BLaER1 treated with 17β-estradiol and CSF1 and Interleukin-3, amounts not matched to agents 10 nM and 100 nM (cell line): ENCODE measurements around the gene PATE1.

Source experiments
- H3K27ac ChIP-seq, 11 experiments: shearing (Covaris generic); formaldehyde crosslinking; 2 replicates each; pipeline ENCODE4 v1.8.1; 2022
- H3K27me3 ChIP-seq, 11 experiments: shearing (Covaris generic); formaldehyde crosslinking; 2 replicates each; pipeline ENCODE4 v1.8.1; 2022
- H3K36me3 ChIP-seq, 11 experiments: shearing (Covaris generic); formaldehyde crosslinking; 2 replicates each; pipeline ENCODE4 v1.8.1; 2022
- H3K4me1 ChIP-seq, 10 experiments: shearing (Covaris generic); formaldehyde crosslinking; 2 replicates each; pipeline ENCODE4 v1.8.1; 2022
- H3K4me2 ChIP-seq, 11 experiments: shearing (Covaris generic); formaldehyde crosslinking; 2 replicates each; pipeline ENCODE4 v1.8.1; 2022
- H3K4me3 ChIP-seq, 10 experiments: shearing (Covaris generic); formaldehyde crosslinking; 2 replicates each; pipeline ENCODE4 v1.8.1; 2022
- H3K9ac ChIP-seq, 11 experiments: shearing (Covaris generic); formaldehyde crosslinking; 2 replicates each; pipeline ENCODE4 v1.8.1; 2022
- H3K9me3 ChIP-seq, 11 experiments: shearing (Covaris generic); formaldehyde crosslinking; replicated peaks in 1 of 11; 2 replicates each; pipeline ENCODE4 v1.8.1; 2022
- H4K20me1 ChIP-seq, 11 experiments: shearing (Covaris generic); formaldehyde crosslinking; 2 replicates each; pipeline ENCODE4 v1.8.1; 2022
- Cebpa-rat ChIP-seq, 11 experiments: shearing (Covaris generic); IDR thresholded peaks; 2 replicates each; pipeline ENCODE4 v1.8.1; 2022

PATE1 gene

DNA sequence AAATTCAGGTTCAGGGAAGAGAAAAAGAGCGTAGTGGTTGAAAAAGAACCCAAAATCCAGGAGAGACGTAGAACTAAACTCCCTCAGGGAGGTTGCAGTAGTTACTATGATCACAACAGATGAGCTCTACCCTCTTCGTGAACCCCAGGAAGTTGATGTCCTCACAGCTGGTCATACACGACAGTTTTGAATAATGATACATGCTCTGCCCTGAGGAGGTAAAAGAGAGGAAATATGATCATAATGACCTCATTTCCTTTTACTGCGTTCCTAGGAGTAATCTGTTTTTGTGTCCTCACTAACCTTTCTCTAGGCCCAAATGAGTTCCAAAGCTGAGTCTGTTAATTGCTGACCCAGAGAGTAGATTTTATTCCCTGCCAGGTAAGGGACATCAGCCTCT, 31.2 kb downstream of the PATE1 start:
- Histone ChIP-seq H3K27ac (no peak overlapping the region), H3K9ac (no peak overlapping the region), H3K4me1 (no peaks in the 10 kb centered on the region), H3K27me3 (no peaks in the 10 kb centered on the region), H3K36me3 (no peaks in the 10 kb centered on the region), H4K20me1 (no peaks in the 10 kb centered on the region), H3K4me3 (no peak overlapping the region), H3K9me3 (no peaks in the 10 kb centered on the region), H3K4me2 (peak overlapping the region in 1 of 11 experiments; percentile 18; a peak in 1 of 22 replicates)
- no peak for TF ChIP-seq Cebpa-rat (IDR thresholded peaks at IDR 0.05)

DNA sequence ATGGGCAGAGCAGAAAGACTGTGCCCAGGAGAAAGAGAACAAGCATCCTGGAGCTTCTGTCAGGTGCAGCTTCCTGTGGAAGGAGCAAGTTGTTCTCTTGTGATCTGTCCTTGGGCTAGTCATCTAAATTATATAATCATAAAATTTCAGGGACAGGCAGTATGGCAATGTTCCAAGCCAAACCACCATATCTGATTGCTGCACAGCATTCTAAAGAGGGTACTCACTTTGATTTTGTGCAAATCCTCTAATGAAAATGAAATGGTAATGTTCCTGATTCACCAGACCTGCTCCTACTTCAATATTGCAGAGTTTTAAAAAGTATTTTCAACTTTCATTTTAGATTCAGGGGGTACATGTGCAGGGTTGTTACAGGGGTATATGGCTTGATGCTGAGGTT, 32.6 kb downstream of the PATE1 start, which contains the start of gene PATE2:
Gene PATE2, minus strand, starts transcription at position 101 of the 400 bp plus-strand sequence. Its CDS starts 55 bp downstream, at position 46.
- H4K20me1 ChIP-seq, result no peaks in the 10 kb centered on the region
- H3K27me3 ChIP-seq, result no peaks in the 10 kb centered on the region
- H3K4me1 ChIP-seq, result no peaks in the 10 kb centered on the region
- no peak for TF ChIP-seq Cebpa-rat (IDR thresholded peaks at IDR 0.05)
- no peak within 1 kb of the TSS for H3K4me3 ChIP-seq
- no peak within 1 kb of the TSS for H3K4me2 ChIP-seq
- H3K27ac ChIP-seq, result no peak within 1 kb of the TSS
- H3K9ac ChIP-seq, result no peak within 1 kb of the TSS
- H3K36me3 ChIP-seq, result no peaks in the 10 kb centered on the region
- H3K9me3 ChIP-seq, result no peaks in the 10 kb centered on the region

DNA sequence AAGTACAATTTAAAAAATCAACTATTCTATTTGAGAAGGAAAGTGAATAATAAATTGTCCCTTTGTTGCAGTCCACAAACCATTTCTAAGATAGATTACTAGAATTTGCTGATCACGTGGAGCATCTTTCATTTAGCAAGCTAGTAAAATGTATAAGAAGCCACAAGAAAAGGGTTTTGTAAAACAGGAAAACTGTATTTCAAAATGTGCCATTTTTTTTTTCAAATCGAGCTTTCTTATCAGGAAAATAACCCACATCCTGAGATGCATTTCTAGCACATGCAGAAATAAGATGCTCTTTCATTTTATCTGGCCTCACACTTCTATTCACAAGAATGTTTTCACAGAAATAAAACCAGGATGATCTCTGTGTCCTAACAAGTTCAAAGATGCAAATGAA, 38.6 kb downstream of the PATE1 start:
- Histone ChIP-seq H3K4me2 (no peak overlapping the region), H4K20me1 (no peaks in the 10 kb centered on the region), H3K4me3 (no peak overlapping the region), H3K4me1 (0 out of 20 replicates have a peak, but pooled peaks cover 0 to 3% (median 0%) of the 10 kb centered on the region in 10 experiments), H3K27ac (no peak overlapping the region), H3K27me3 (no peaks in the 10 kb centered on the region), H3K9ac (no peak overlapping the region), H3K36me3 (no peaks in the 10 kb centered on the region), H3K9me3 (no peaks in the 10 kb centered on the region)
- no peak for TF ChIP-seq Cebpa-rat (IDR thresholded peaks at IDR 0.05)

DNA sequence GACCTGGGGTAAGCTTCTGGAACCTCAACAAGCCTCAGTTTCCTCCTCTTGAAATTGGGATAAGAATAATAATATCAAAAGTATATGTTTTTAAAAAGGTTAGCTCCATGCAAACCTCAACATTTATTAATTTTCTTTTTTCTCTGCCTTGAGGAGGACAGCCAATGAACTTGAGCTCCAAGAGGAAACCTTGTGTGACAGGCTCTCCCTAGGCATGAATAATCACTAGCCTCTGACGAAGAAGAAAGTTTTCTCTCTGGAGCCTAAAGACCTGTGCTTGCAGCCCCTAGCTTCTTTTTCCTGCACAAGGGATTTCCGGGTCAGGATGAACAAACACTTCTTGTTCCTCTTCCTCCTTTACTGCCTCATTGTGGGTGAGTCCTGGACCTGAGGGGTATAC, 41.7 kb downstream of the PATE1 start, which contains the start of gene PATE3:
Gene PATE3, plus strand, starts transcription at position 301 of the 400 bp plus-strand sequence. Its CDS starts 25 bp downstream, at position 326.
- Histone ChIP-seq H4K20me1 (no peaks in the 10 kb centered on the region), H3K4me1 (0 out of 20 replicates have a peak, but pooled peaks cover 0 to 3% (median 0%) of the 10 kb centered on the region in 10 experiments), H3K27me3 (no peaks in the 10 kb centered on the region), H3K9ac (no peak within 1 kb of the TSS), H3K9me3 (peaks cover 0 to 4% (median 0%) of the 10 kb centered on the region in 11 experiments; a peak in 3 of 22 replicates), H3K27ac (no peak within 1 kb of the TSS), H3K4me2 (no peak within 1 kb of the TSS), H3K36me3 (no peaks in the 10 kb centered on the region), H3K4me3 (no peak within 1 kb of the TSS)
- TF ChIP-seq Cebpa-rat (IDR thresholded peaks at IDR 0.05), result no peak

DNA sequence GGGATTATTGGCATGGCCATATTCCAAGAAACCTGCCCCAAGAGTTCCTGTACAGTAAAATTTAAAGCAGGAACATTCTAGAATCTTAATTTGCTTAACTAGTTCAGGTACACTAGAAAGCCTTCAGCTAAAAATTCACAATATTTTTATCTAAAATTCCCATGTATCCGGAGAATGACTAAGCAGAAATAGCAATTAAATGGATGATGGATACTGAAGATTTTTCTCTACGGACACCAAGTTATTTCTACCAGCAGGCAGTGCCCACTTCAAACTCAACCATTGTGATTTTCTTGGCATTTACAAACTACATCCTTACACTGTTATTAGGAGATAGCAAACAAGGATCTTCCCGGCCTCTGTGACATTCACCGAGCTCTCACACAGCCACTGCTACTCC, 44.7 kb downstream of the PATE1 start:
- Histone ChIP-seq H3K36me3 (no peaks in the 10 kb centered on the region), H4K20me1 (no peaks in the 10 kb centered on the region), H3K27ac (no peak overlapping the region), H3K4me1 (0 out of 20 replicates have a peak, but pooled peaks cover 0 to 3% (median 0%) of the 10 kb centered on the region in 10 experiments), H3K27me3 (no peaks in the 10 kb centered on the region), H3K4me2 (no peak overlapping the region), H3K4me3 (no peak overlapping the region), H3K9me3 (peaks cover 0 to 19% (median 8%) of the 10 kb centered on the region in 11 experiments; a peak in 11 of 22 replicates), H3K9ac (no peak overlapping the region)
- TF ChIP-seq Cebpa-rat (IDR thresholded peaks at IDR 0.05), result no peak

DNA sequence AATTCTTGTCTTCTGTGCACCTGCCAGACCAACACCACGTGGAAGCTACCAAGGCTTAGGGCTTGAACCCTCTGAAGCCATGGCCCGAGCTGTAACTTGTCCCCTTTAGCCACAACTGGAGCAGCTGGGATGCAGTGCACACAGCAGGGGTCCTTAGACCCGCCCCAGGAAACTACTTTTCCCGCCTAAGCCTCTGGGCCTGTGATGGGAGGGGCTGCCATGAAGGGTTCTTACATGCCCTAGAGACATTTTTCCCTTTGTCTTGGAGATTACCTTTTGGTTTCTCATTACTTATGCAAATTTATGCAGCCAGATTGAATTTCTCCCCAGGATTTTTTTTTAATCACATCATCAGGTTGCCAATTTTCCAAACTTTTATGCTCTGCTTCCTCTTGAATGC, 51.6 kb downstream of the PATE1 start:
- Histone ChIP-seq H3K4me3 (no peak overlapping the region), H3K36me3 (no peaks in the 10 kb centered on the region), H3K27ac (no peak overlapping the region), H3K27me3 (no peaks in the 10 kb centered on the region), H3K9ac (no peak overlapping the region), H3K4me1 (no peaks in the 10 kb centered on the region), H3K9me3 (peaks cover 29 to 67% (median 45%) of the 10 kb centered on the region in 11 experiments), H4K20me1 (no peaks in the 10 kb centered on the region), H3K4me2 (no peak overlapping the region)
- no peak for TF ChIP-seq Cebpa-rat (IDR thresholded peaks at IDR 0.05)
